Mucosa of descending colon (tissue), 3 donors: ENCODE data around the gene MMRN1. TPM values are rescaled to one million over a fixed set of nuclear protein-coding genes. Genes with fewer than 3 reads are reported as not detected.
"Not testable (repeated sequence)": the region's sequence is repeated elsewhere in the genome, so short reads cannot be mapped to it uniquely, and the experiment has no call there.

Experiments
- ATAC-seq: fragments of 200-7000 bp; cut with Tn5 transposase; one replicate; pipeline ENCODE4 v1.9.1; 2020; ENCODE audit warnings: mild to moderate bottlenecking, moderate library complexity
- DNase-seq, 3 donors: peaks; one replicate each; pipeline ENCODE4 v3.0.0-alpha.2; 2020
- H3K36me3 ChIP-seq: fragments of 200-600 bp; one replicate; pipeline ENCODE4 v1.8.0; 2021; ENCODE audit warnings: low read depth, mild to moderate bottlenecking
- H3K4me1 ChIP-seq: fragments of 200-600 bp; one replicate; pipeline ENCODE4 v1.8.0; 2021; ENCODE audit warnings: low read depth, mild to moderate bottlenecking
- H3K4me3 ChIP-seq: fragments of 200-600 bp; one replicate; pipeline ENCODE4 v1.8.0; 2021; ENCODE audit warnings: mild to moderate bottlenecking
- H3K9me3 ChIP-seq: fragments of 200-600 bp; one replicate; pipeline ENCODE4 v1.8.0; 2021; ENCODE audit warnings: mild to moderate bottlenecking
- CTCF ChIP-seq: fragments of 200-600 bp; IDR thresholded peaks from one replicate; pipeline ENCODE4 v1.8.0; 2022; ENCODE audit warnings: antibody characterized with exemption, mild to moderate bottlenecking
- intact Hi-C, 2 donors: fragments of 100-400 bp; cut with DNase I in 1 of 2; cut with micrococcal nuclease in 1 of 2; formaldehyde crosslinking; loops; one replicate each; pipeline versions ENCODE4 v1.11.0 to v1.11.1; 2022; cut with DNase I, micrococcal nuclease
- total RNA-seq, 3 donors: library from RNA; stranded (reverse); fragmentation: NEBNext Ultra II Directional in 2 of 3; extraction: Animal tissue kit (Norgen Biotek cat#: 25700) in 2 of 3; gene quantifications; one replicate each; pipeline versions ENCODE4 v1.2.1 to v1.2.4, GENCODE V29; 2021 to 2023
- donor health status: DM: no; HTN: no; CAD: no; lungs with moderate emphysema.
- donor health status: DM: no; HTN: no; CAD: no.
- donor health status: DM: no; HTN: yes; CAD: no.

MMRN1 gene
- total RNA-seq, 3 donors from 2014 or later = 8.8 to 40.1 (median 25.2) TPM

- DNase-seq (peak in 2 of 3 donors; percentile 24 to 65), ATAC-seq (peak; percentile 71)
- not testable (repeated sequence) for H3K36me3 ChIP-seq, H3K4me3 ChIP-seq, H3K4me1 ChIP-seq, H3K9me3 ChIP-seq
- TF ChIP-seq CTCF = peak; percentile 24
- intact Hi-C loops = loop anchor here in 1 of 2 donors (5.0 to 10.0 kb wide), 2 partner anchors 465 to 677 kb away; no protein-coding TSS in a partner anchor
Measured at GRCh38 chr4:89901808-89902431, 7.3 kb downstream of the MMRN1 start.

GRCh38 chr4:89904524-89904923 lies 9.9 kb downstream of the MMRN1 start:
- ATAC-seq = no peak
- Histone ChIP-seq H3K4me1 (no peaks in the 10 kb centered on the region), H3K4me3 (no peak overlapping the region), H3K9me3 (no peaks in the 10 kb centered on the region), H3K36me3 (no peaks in the 10 kb centered on the region)
- TF ChIP-seq CTCF = no peak
- intact Hi-C loops = loop anchor here in 1 of 2 donors (5.0 to 10.0 kb wide), 2 partner anchors 467 to 680 kb away; no protein-coding TSS in a partner anchor
- no peak for DNase-seq

- DNase-seq (no peak), ATAC-seq (no peak)
- no peak overlapping the region for H3K4me3 ChIP-seq
- intact Hi-C loops = loop anchor here in 1 of 2 donors (10.0 kb wide), 1 partner anchor 682 kb away; no protein-coding TSS in a partner anchor
- no peak for TF ChIP-seq CTCF
- no peaks in the 10 kb centered on the region for H3K36me3 ChIP-seq
- H3K4me1 ChIP-seq = no peaks in the 10 kb centered on the region
- no peaks in the 10 kb centered on the region for H3K9me3 ChIP-seq
Measured at GRCh38 chr4:89906316-89906715, 11.7 kb downstream of the MMRN1 start.

GRCh38 chr4:89906777-89907521 lies 12.3 kb downstream of the MMRN1 start:
- no peak for ATAC-seq
- no peak for DNase-seq
- intact Hi-C loops = loop anchor here in 1 of 2 donors (10.0 kb wide), 1 partner anchor 682 kb away; no protein-coding TSS in a partner anchor

GRCh38 chr4:89909889-89910288 lies 15.2 kb downstream of the MMRN1 start:
- intact Hi-C loops = loop anchor here in 1 of 2 donors (10.0 kb wide), 1 partner anchor 685 kb away; no protein-coding TSS in a partner anchor
- H3K9me3 ChIP-seq = no peaks in the 10 kb centered on the region
- DNase-seq (no peak), ATAC-seq (no peak)
- no peak overlapping the region for H3K4me3 ChIP-seq
- TF ChIP-seq CTCF = no peak
- no peaks in the 10 kb centered on the region for H3K4me1 ChIP-seq
- no peaks in the 10 kb centered on the region for H3K36me3 ChIP-seq

More at GRCh38 chr4:89906777-89907521, 12.3 kb downstream of the MMRN1 start:
- no peaks in the 10 kb centered on the region for H3K4me1 ChIP-seq
- no peak for TF ChIP-seq CTCF
- H3K9me3 ChIP-seq = no peaks in the 10 kb centered on the region
- no peak overlapping the region for H3K4me3 ChIP-seq
- H3K36me3 ChIP-seq = no peaks in the 10 kb centered on the region
